22Rv1 (cell line): ENCODE data around the gene YAP1.

Experiments
- CTCF ChIP-seq: fragments of 450-650 bp; IDR thresholded peaks from 2 replicates; pipeline ENCODE4 v1.5.1; 2017; ENCODE audit warnings: mild to moderate bottlenecking
- ZFX ChIP-seq: fragments of 450-650 bp; IDR thresholded peaks from 2 replicates; pipeline ENCODE4 v1.6.1; 2017; ENCODE audit warnings: antibody characterized with exemption, borderline replicate concordance

GRCh38 chr11:102187416-102188151 is 77.3 kb downstream of the YAP1 start:
- TF ChIP-seq CTCF, result no peak
- no peak for TF ChIP-seq ZFX
